ENCODE measurements around the gene USP10.

GRCh38 chr16:84761448-84762368 lies 61.9 kb downstream of the USP10 start:
- TF ChIP-seq POLR2A (IDR thresholded peaks at IDR 0.05), result no peak
- TF ChIP-seq, protein P1, sequence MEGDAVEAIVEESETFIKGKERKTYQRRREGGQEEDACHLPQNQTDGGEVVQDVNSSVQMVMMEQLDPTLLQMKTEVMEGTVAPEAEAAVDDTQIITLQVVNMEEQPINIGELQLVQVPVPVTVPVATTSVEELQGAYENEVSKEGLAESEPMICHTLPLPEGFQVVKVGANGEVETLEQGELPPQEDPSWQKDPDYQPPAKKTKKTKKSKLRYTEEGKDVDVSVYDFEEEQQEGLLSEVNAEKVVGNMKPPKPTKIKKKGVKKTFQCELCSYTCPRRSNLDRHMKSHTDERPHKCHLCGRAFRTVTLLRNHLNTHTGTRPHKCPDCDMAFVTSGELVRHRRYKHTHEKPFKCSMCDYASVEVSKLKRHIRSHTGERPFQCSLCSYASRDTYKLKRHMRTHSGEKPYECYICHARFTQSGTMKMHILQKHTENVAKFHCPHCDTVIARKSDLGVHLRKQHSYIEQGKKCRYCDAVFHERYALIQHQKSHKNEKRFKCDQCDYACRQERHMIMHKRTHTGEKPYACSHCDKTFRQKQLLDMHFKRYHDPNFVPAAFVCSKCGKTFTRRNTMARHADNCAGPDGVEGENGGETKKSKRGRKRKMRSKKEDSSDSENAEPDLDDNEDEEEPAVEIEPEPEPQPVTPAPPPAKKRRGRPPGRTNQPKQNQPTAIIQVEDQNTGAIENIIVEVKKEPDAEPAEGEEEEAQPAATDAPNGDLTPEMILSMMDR (IDR thresholded peaks at IDR 0.05), result no peak
